ENCODE data around the gene ENTPD6. TPM values are rescaled to one million over a fixed set of nuclear protein-coding genes. Genes with fewer than 3 reads are reported as not detected.
"Not testable (repeated sequence)": the region's sequence is repeated elsewhere in the genome, so short reads cannot be mapped to it uniquely, and the experiment has no call there.

The ENTPD6 gene
- total RNA-seq, 4 donors from 2014 or later, result 33.8 to 103 (median 47.0) TPM

- 30% methylated on average over 7 of the region's 7 CpGs for WGBS
- Histone ChIP-seq H3K4me1 (peaks cover 12% of the 10 kb centered on the region), H3K27me3 (no peaks in the 10 kb centered on the region), H3K4me3 (no peak overlapping the region), H3K36me3 (no peaks in the 10 kb centered on the region), H3K9me3 (no peaks in the 10 kb centered on the region), H3K27ac (no peak overlapping the region)
- DNase-seq (ENCODE audit: low spot score in 2 of 2), result no peak
- no peak for TF ChIP-seq EP300 (IDR thresholded peaks at IDR 0.05)
- TF ChIP-seq POLR2AphosphoS5 (IDR thresholded peaks at IDR 0.05), result peak in 1 of 3 donors; percentile 29
- TF ChIP-seq CTCF (IDR thresholded peaks at IDR 0.05), result peak; percentile 55 to 67
Measured at GRCh38 chr20:25178563-25179438, 16.7 kb upstream of the ENTPD6 start.

GRCh38 chr20:25179439-25180089, 15.9 kb upstream of the ENTPD6 start:
- H3K27me3 ChIP-seq, result no peaks in the 10 kb centered on the region
- 68% methylated on average over 13 of the region's 15 CpGs for WGBS
- H3K27ac ChIP-seq, result no peak overlapping the region
- DNase-seq (ENCODE audit: low spot score in 2 of 2), result no peak
- H3K4me3 ChIP-seq, result no peak overlapping the region
- TF ChIP-seq POLR2A (IDR thresholded peaks at IDR 0.05) (no peak), EP300 (IDR thresholded peaks at IDR 0.05) (no peak), CTCF (IDR thresholded peaks at IDR 0.05) (no peak), POLR2AphosphoS5 (IDR thresholded peaks at IDR 0.05) (no peak)
- no peaks in the 10 kb centered on the region for H3K36me3 ChIP-seq
- H3K4me1 ChIP-seq, result peaks cover 12% of the 10 kb centered on the region
- no peaks in the 10 kb centered on the region for H3K9me3 ChIP-seq

- H3K9me3 ChIP-seq; H3K36me3 ChIP-seq; H3K4me1 ChIP-seq; H3K4me3 ChIP-seq; DNase-seq (ENCODE audit: low spot score in 2 of 2); H3K27ac ChIP-seq: not testable (repeated sequence)
- peaks cover 16% of the 10 kb centered on the region for H3K27me3 ChIP-seq
- 89% methylated on average over 1 of the region's 1 CpG for WGBS
Measured at GRCh38 chr20:25184391-25184790, 11.1 kb upstream of the ENTPD6 start.

GRCh38 chr20:25187220-25187619, 8.3 kb upstream of the ENTPD6 start:
- Histone ChIP-seq H3K9me3 (no peaks in the 10 kb centered on the region), H3K27me3 (peaks cover 16% of the 10 kb centered on the region), H3K4me3 (no peak overlapping the region), H3K4me1 (no peaks in the 10 kb centered on the region), H3K27ac (no peak overlapping the region), H3K36me3 (no peaks in the 10 kb centered on the region)
- TF ChIP-seq POLR2AphosphoS5 (IDR thresholded peaks at IDR 0.05) (no peak), CTCF (IDR thresholded peaks at IDR 0.05) (no peak)
- 89% methylated on average over 3 of the region's 3 CpGs for WGBS
- DNase-seq (ENCODE audit: low spot score in 2 of 2), result no peak

- TF ChIP-seq CTCF (IDR thresholded peaks at IDR 0.05) (no peak), POLR2AphosphoS5 (IDR thresholded peaks at IDR 0.05) (no peak), EP300 (IDR thresholded peaks at IDR 0.05) (no peak), POLR2A (IDR thresholded peaks at IDR 0.05) (no peak)
- WGBS, result 84% methylated on average over 7 of the region's 7 CpGs
- no peak for DNase-seq (ENCODE audit: low spot score in 2 of 2)
- Histone ChIP-seq H3K27me3 (peaks cover 16% of the 10 kb centered on the region), H3K36me3 (no peaks in the 10 kb centered on the region), H3K4me3 (no peak overlapping the region), H3K4me1 (no peaks in the 10 kb centered on the region), H3K9me3 (no peaks in the 10 kb centered on the region), H3K27ac (no peak overlapping the region)
Measured at GRCh38 chr20:25187635-25188034, 7.9 kb upstream of the ENTPD6 start.
